ENCODE measurements around the gene ESPNL. TPM values are rescaled to one million over a fixed set of nuclear protein-coding genes. Genes with fewer than 3 reads are reported as not detected.
A peak's percentile ranks its signal among the peaks of the same experiment; 100 is the strongest.

Gene ESPNL
- total RNA-seq, 1 donor = 1.3 TPM

DNA sequence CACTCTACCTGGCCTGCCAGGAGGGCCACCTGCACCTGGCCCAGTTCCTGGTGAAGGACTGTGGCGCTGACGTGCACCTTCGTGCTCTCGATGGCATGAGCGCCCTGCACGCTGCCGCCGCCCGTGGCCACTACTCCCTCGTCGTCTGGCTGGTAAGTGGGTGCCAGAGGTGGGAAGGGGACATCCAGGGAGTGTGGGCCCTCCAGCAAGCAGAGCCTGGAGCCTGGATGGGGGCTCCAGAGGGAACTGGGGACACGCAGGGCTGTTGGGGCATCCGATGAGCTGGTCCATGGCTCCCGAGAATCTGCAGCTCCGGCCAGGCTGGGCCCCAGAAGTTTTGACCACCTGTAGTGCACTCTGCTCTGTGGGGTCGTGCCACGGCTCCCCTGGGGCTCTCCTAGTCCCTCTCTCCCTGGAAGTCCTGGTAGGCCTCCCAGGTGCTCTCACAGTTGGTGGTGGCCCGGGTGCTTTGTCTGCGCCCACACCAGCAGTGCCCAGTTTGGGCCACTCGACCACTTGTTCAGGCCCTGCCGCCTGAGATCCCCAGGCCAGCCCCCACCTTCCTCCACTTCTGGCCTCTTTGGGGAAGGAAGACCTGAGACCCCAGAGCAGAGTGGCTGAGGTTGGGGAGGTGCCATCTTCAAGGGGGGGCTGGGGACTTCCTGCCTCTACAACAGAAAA, 4.7 kb downstream of the ESPNL start:
- DNase-seq (ENCODE audit: low read depth) = no peak
- TF ChIP-seq, protein P1, sequence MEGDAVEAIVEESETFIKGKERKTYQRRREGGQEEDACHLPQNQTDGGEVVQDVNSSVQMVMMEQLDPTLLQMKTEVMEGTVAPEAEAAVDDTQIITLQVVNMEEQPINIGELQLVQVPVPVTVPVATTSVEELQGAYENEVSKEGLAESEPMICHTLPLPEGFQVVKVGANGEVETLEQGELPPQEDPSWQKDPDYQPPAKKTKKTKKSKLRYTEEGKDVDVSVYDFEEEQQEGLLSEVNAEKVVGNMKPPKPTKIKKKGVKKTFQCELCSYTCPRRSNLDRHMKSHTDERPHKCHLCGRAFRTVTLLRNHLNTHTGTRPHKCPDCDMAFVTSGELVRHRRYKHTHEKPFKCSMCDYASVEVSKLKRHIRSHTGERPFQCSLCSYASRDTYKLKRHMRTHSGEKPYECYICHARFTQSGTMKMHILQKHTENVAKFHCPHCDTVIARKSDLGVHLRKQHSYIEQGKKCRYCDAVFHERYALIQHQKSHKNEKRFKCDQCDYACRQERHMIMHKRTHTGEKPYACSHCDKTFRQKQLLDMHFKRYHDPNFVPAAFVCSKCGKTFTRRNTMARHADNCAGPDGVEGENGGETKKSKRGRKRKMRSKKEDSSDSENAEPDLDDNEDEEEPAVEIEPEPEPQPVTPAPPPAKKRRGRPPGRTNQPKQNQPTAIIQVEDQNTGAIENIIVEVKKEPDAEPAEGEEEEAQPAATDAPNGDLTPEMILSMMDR (IDR thresholded peaks at IDR 0.05; ENCODE audit: insufficient read depth, low read depth, low read length) = no peak
- H3K4me3 ChIP-seq (ENCODE audit: low read depth, low read length) = no peak overlapping the region

GRCh38 chr2:238105506-238106338, 5.6 kb downstream of the ESPNL start:
- no peak overlapping the region for H3K4me3 ChIP-seq (ENCODE audit: low read depth, low read length)
- no peak for DNase-seq (ENCODE audit: low read depth)
- TF ChIP-seq, protein P1 (IDR thresholded peaks at IDR 0.05; ENCODE audit: insufficient read depth, low read depth, low read length) = no peak

DNA sequence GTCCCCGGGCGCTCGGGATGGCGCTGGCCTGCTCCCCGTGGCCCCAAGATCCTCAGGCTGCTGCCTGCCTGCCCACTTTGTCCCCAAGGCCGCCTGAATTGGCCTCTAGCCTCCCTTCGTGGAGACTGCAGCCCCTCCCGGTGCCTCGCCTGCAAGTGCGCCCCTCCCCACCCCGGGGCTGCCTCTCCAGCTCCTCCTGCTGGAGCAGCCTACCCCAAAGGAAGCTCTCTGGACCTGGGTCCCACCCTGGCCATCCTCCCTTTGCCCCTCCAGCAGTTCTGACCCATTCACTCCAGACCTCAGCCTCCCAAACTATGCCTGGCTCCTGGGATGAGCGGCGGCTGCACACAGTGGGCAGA, 6.2 kb downstream of the ESPNL start:
- DNase-seq (ENCODE audit: low read depth) = no peak
- no peak overlapping the region for H3K4me3 ChIP-seq (ENCODE audit: low read depth, low read length)
- TF ChIP-seq, protein P1 (IDR thresholded peaks at IDR 0.05; ENCODE audit: insufficient read depth, low read depth, low read length) = no peak

- TF ChIP-seq, protein P1 (IDR thresholded peaks at IDR 0.05; ENCODE audit: insufficient read depth, low read depth, low read length) = peak; percentile 15
- no peak overlapping the region for H3K4me3 ChIP-seq (ENCODE audit: low read depth, low read length)
- no peak for DNase-seq (ENCODE audit: low read depth)
Measured at GRCh38 chr2:238106698-238107524, 6.8 kb downstream of the ESPNL start.

DNA sequence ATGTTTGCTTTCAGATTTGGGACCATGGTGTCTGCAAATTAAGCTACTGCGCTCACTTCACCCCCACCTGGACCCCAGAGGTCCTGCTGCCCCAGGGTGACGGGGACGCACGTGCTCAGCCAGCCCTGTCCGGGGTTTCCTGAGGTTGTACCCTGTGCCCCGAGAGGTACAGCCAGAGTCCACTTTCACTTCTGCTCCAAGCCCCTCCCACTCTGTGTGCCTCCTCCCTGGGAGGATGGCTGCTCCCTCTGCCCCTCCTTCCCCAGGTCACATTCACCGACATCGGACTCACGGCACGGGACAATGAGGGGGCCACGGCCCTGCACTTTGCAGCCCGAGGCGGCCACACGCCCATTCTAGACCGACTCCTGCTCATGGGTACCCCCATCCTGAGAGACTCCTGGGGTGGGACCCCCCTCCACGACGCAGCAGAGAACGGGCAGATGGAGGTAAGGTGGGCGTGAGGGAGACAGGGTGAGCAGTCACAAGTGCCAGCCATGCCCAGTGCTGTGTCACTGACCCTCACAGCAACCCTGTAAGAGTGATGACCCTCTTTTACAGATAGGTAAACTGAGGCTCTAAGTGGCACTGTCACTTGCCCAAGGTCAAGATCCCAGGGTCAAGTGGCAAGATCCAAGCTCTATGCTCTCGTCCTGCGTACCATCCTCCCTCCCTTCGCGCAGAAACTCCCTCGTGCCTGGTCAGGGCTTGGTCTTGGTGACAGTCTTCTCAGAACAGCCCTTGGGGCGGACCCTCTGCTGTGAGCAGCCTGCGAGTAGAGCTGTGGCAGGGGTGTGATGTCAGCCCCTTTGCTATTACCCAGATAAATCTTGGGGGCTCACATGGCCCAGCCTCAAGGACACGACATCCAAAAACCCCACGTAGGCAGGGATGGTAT, 7.6 kb downstream of the ESPNL start:
- H3K4me3 ChIP-seq (ENCODE audit: low read depth, low read length) = no peak overlapping the region
- TF ChIP-seq, protein P1 (IDR thresholded peaks at IDR 0.05; ENCODE audit: insufficient read depth, low read depth, low read length) = no peak
- no peak for DNase-seq (ENCODE audit: low read depth)
